ENCODE measurements around the gene DCTPP1. TPM values are rescaled to one million over a fixed set of nuclear protein-coding genes. Genes with fewer than 3 reads are reported as not detected.

The DCTPP1 gene
- total and polyA plus RNA-seq, 9 of the 15 experiments (the other 6 are each of a cell fraction or from before 2014, with no cell fraction given): 45.0 to 132 (median 80.6) TPM

DNA sequence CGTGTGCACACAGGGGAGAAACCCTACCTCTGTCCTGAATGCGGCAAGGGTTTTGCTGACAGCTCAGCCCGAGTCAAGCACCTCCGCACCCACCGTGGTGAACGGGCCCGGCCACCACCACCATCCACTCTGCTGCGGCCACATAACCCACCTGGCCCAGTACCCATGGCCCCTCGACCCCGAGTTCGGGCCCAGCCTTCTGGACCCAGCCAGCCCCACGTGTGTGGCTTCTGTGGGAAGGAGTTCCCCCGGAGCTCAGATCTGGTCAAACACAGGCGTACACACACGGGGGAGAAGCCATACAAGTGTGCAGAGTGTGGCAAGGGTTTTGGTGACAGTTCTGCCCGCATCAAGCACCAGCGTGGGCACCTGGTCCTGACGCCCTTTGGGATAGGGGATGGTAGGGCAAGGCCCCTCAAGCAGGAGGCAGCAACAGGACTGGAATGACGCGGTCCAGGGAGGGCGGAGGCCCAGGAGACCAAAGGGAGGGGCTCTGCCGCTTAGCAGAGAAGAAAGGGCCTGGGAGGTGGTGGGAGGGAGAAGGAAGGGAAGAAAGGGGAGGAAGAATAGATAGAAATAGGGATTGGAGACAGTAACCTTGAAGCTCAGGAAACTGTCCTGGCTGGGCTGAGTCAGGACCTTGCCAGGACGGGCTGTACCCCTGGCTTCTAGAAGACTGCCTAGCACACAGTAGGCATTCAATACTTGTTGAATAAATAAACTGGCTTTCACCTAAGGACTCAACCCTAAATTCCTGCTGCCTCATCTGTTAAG, 31.0 kb downstream of the DCTPP1 start:
- POLR2A ChIA-PET: interaction anchor here (0.6 to 1.0 kb wide), 3 partner anchors 16 to 759 kb away, joined by 3 read pairs; no protein-coding TSS in a partner anchor
- in situ Hi-C loops (cut with MboI) (no loop called here), intact Hi-C loops (cut with micrococcal nuclease) (no loop called here)
- Histone ChIP-seq H3K4me1 (replicated peaks in 1 of 2; ENCODE audit: control insufficient read depth in 2 of 2, insufficient read depth in 2 of 2, low read length in 2 of 2) (peaks cover 33 to 64% of the 10 kb centered on the region in 2 experiments), H3K4me2 (ENCODE audit: insufficient read depth, low read length) (no peak overlapping the region), H3K36me3 (ENCODE audit: control insufficient read depth, insufficient read depth, low read length) (peaks cover 21% of the 10 kb centered on the region; the same call in 2 of the 3 replicates), H3K79me2 (ENCODE audit: control insufficient read depth, insufficient read depth, low read length) (peaks cover 10% of the 10 kb centered on the region), H3K9me1 (ENCODE audit: control insufficient read depth, insufficient read depth, low read length) (no peaks in the 10 kb centered on the region), H3K9me3 (replicated peaks; ENCODE audit: control insufficient read depth, insufficient read depth, low read depth, low read length) (no peaks in the 10 kb centered on the region), H3K9ac (ENCODE audit: insufficient read depth in 1 of 2, low read depth in 2 of 2, low read length in 2 of 2) (peak overlapping the region in 1 of 2 experiments; percentile 61; a peak in 1 of 4 replicates), H4K20me1 (replicated peaks; ENCODE audit: control insufficient read depth, insufficient read depth, low read length) (no peaks in the 10 kb centered on the region), H2AFZ (ENCODE audit: low read depth, low read length) (no peak overlapping the region), H3K4me3 (no peak overlapping the region), H3K27ac (ENCODE audit: extremely low read depth, low read depth, low read length) (no peak overlapping the region), H3K27me3 (ENCODE audit: control insufficient read depth in 2 of 2, insufficient read depth in 2 of 2, low read length in 2 of 2) (no peaks in the 10 kb centered on the region)
- BruUV-seq (replicated peaks): no TSS peak
- no peak for ATAC-seq
- no peak for FAIRE-seq
- 80% methylated on average over 17 of the region's 23 CpGs for WGBS (ENCODE audit: insufficient coverage, low coverage, missing lambda C conversion rate)
- CTCF ChIA-PET (ENCODE audit: low intra/inter-chr PET ratio): no interaction called here
- no peak for DNase-seq (ENCODE audit: extremely low read depth in 1 of 4, low spot score in 3 of 4)
- no peak for TF ChIP-seq CHD1 (IDR thresholded peaks at IDR 0.05; ENCODE audit: low read length)
- TF ChIP-seq DACH1 (IDR thresholded peaks at IDR 0.05; ENCODE audit: partially characterized antibody): no peak
- TF ChIP-seq POLR3A (IDR thresholded peaks at IDR 0.05; ENCODE audit: borderline replicate concordance, extremely low read depth, insufficient read depth, insufficient read length): no peak
- TF ChIP-seq, protein P1, sequence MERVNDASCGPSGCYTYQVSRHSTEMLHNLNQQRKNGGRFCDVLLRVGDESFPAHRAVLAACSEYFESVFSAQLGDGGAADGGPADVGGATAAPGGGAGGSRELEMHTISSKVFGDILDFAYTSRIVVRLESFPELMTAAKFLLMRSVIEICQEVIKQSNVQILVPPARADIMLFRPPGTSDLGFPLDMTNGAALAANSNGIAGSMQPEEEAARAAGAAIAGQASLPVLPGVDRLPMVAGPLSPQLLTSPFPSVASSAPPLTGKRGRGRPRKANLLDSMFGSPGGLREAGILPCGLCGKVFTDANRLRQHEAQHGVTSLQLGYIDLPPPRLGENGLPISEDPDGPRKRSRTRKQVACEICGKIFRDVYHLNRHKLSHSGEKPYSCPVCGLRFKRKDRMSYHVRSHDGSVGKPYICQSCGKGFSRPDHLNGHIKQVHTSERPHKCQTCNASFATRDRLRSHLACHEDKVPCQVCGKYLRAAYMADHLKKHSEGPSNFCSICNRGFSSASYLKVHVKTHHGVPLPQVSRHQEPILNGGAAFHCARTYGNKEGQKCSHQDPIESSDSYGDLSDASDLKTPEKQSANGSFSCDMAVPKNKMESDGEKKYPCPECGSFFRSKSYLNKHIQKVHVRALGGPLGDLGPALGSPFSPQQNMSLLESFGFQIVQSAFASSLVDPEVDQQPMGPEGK (CRISPR knock-in tag; IDR thresholded peaks at IDR 0.05; ENCODE audit: borderline replicate concordance): no peak
- no peak for TF ChIP-seq ZNF444 (CRISPR knock-in tag; IDR thresholded peaks at IDR 0.05)
- TF ChIP-seq MAFF (IDR thresholded peaks at IDR 0.05; ENCODE audit: low read length): no peak
- TF ChIP-seq, protein P2, sequence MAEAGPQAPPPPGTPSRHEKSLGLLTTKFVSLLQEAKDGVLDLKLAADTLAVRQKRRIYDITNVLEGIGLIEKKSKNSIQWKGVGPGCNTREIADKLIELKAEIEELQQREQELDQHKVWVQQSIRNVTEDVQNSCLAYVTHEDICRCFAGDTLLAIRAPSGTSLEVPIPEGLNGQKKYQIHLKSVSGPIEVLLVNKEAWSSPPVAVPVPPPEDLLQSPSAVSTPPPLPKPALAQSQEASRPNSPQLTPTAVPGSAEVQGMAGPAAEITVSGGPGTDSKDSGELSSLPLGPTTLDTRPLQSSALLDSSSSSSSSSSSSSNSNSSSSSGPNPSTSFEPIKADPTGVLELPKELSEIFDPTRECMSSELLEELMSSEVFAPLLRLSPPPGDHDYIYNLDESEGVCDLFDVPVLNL (CRISPR knock-in tag; IDR thresholded peaks at IDR 0.05; ENCODE audit: low read depth): no peak
- TF ChIP-seq ETV6 (IDR thresholded peaks at IDR 0.05; ENCODE audit: borderline replicate concordance in 1 of 2, low read depth in 2 of 2, low read length in 1 of 2): no peak
- TF ChIP-seq ETV6 (CRISPR knock-in tag; IDR thresholded peaks at IDR 0.05; ENCODE audit: borderline replicate concordance): no peak
- TF ChIP-seq, protein P3, sequence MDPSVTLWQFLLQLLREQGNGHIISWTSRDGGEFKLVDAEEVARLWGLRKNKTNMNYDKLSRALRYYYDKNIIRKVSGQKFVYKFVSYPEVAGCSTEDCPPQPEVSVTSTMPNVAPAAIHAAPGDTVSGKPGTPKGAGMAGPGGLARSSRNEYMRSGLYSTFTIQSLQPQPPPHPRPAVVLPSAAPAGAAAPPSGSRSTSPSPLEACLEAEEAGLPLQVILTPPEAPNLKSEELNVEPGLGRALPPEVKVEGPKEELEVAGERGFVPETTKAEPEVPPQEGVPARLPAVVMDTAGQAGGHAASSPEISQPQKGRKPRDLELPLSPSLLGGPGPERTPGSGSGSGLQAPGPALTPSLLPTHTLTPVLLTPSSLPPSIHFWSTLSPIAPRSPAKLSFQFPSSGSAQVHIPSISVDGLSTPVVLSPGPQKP (CRISPR knock-in tag; IDR thresholded peaks at IDR 0.05): no peak
- TF ChIP-seq CREBBP (IDR thresholded peaks at IDR 0.05; ENCODE audit: low read depth, low read length): no peak

Data from K562 (cell line).